ENCODE results near the gene ADGRE2. TPM values are rescaled to one million over a fixed set of nuclear protein-coding genes. Genes with fewer than 3 reads are reported as not detected.

ADGRE2 gene
- polyA plus RNA-seq, 3 donors: 0.30 to 0.48 (median 0.48) TPM

Other genes with a start within 250 kb of the ADGRE2 start
- 100 to 1,000 TPM; 156 to 183 (median 160) TPM for gene TECR, start 249.0 kb downstream of the ADGRE2 start, polyA plus RNA-seq (ENCODE audit: insufficient read length in 3 of 3)
- 100 to 1,000 TPM; 107 to 138 (median 131) TPM for gene NDUFB7, start 206.5 kb downstream of the ADGRE2 start, polyA plus RNA-seq (ENCODE audit: insufficient read length in 3 of 3)
- gene CLEC17A, start 195.5 kb downstream of the ADGRE2 start, polyA plus RNA-seq (ENCODE audit: insufficient read length in 3 of 3): under 1 TPM in 2 of 3 donors, not detected in 1; 0.10 to 0.18 TPM
- gene ADGRE3, start 103.7 kb downstream of the ADGRE2 start, polyA plus RNA-seq (ENCODE audit: insufficient read length in 3 of 3): under 1 TPM in 1 of 3 donors, not detected in 2; 0.10 TPM
- 10 to 100 TPM; 13.9 to 29.0 (median 27.3) TPM for gene ZNF333, start 88.5 kb downstream of the ADGRE2 start, polyA plus RNA-seq (ENCODE audit: insufficient read length in 3 of 3)
- not detected for gene OR7A5, start 56.6 kb upstream of the ADGRE2 start, polyA plus RNA-seq (ENCODE audit: insufficient read length in 3 of 3)
- under 1 TPM; 0.06 to 0.12 (median 0.11) TPM for gene OR7C1, start 56.6 kb upstream of the ADGRE2 start, polyA plus RNA-seq (ENCODE audit: insufficient read length in 3 of 3)
- gene OR7A10, start 70.4 kb upstream of the ADGRE2 start, polyA plus RNA-seq (ENCODE audit: insufficient read length in 3 of 3): not detected
- under 1 TPM in 2 of 3 donors, not detected in 1; 0.09 TPM for gene OR7A17, start 107.6 kb upstream of the ADGRE2 start, polyA plus RNA-seq (ENCODE audit: insufficient read length in 3 of 3)
- not detected for gene OR7C2, start 162.9 kb upstream of the ADGRE2 start, polyA plus RNA-seq (ENCODE audit: insufficient read length in 3 of 3)
- under 1 TPM; 0.39 to 0.50 (median 0.49) TPM for gene SLC1A6, start 201.3 kb upstream of the ADGRE2 start, polyA plus RNA-seq (ENCODE audit: insufficient read length in 3 of 3)

Measured in renal pelvis (tissue), 3 donors.